HG03175 (cell line): ENCODE data around the gene CDH4.

Source experiments
- ATAC-seq: cut with Tn5 transposase; IDR thresholded peaks from one replicate; pipeline ENCODE4 v1.9.1; 2021; ENCODE audit warnings: mild to moderate bottlenecking, moderate library complexity; ENCODE audit not compliant: unreplicated experiment

Gene CDH4

GRCh38 chr20:61907081-61907891, 655.2 kb downstream of the CDH4 start:
- ATAC-seq = no peak

GRCh38 chr20:61908057-61909026, 656.3 kb downstream of the CDH4 start:
- ATAC-seq = no peak

- ATAC-seq = no peak
These were observed 657.0 kb downstream of the CDH4 start for GRCh38 chr20:61909028-61909427.

- ATAC-seq = no peak
These were observed 657.8 kb downstream of the CDH4 start for GRCh38 chr20:61909821-61910220.

GRCh38 chr20:61911824-61912223, 659.8 kb downstream of the CDH4 start:
- ATAC-seq = no peak

GRCh38 chr20:61912665-61913422, 660.8 kb downstream of the CDH4 start:
- ATAC-seq = peak; percentile 87

GRCh38 chr20:61913423-61914225, 661.6 kb downstream of the CDH4 start:
- ATAC-seq = no peak

- ATAC-seq = no peak
These were observed 663.0 kb downstream of the CDH4 start for GRCh38 chr20:61915101-61915500.

GRCh38 chr20:61916318-61916891, 664.3 kb downstream of the CDH4 start:
- ATAC-seq = no peak

- no peak for ATAC-seq
These were observed 665.5 kb downstream of the CDH4 start for GRCh38 chr20:61917474-61918145.

- no peak for ATAC-seq
These were observed 666.5 kb downstream of the CDH4 start for GRCh38 chr20:61918548-61918947.

- no peak for ATAC-seq
These were observed 667.2 kb downstream of the CDH4 start for GRCh38 chr20:61919239-61919638.

GRCh38 chr20:61919675-61920365, 667.8 kb downstream of the CDH4 start:
- ATAC-seq = no peak

GRCh38 chr20:61922411-61922810, 670.4 kb downstream of the CDH4 start:
- no peak for ATAC-seq

GRCh38 chr20:61922936-61923335, 670.9 kb downstream of the CDH4 start:
- no peak for ATAC-seq

GRCh38 chr20:61923371-61924166, 671.5 kb downstream of the CDH4 start:
- ATAC-seq = no peak

GRCh38 chr20:61924211-61924857, 672.3 kb downstream of the CDH4 start:
- no peak for ATAC-seq
